Endothelial cell of umbilical vein (primary cell): ENCODE data around the gene COQ9. TPM values are rescaled to one million over a fixed set of nuclear protein-coding genes. Genes with fewer than 3 reads are reported as not detected.

Source experiments
- BruUV-seq: library from RNA; stranded (reverse); fragments of 400-500 nt; replicated peaks from 2 replicates; lab custom pipeline; 2021; lab: Mats Ljungman, UMichigan
- CTCF ChIA-PET: fragments of 300-600, 350-600 bp; sonication (Branson Sonifier 250); formaldehyde crosslinking; loops from one replicate; lab custom pipeline; 2021; ENCODE audit warnings: antibody characterized with exemption, inconsistent platforms; lab: Charles Lee
- POLR2A ChIA-PET: fragments of 300-600, 350-600 bp; sonication (Branson Sonifier 250); formaldehyde crosslinking; loops from one replicate; lab custom pipeline; 2021; ENCODE audit warnings: antibody characterized with exemption, inconsistent platforms; lab: Charles Lee
- DNase-seq: peaks from one replicate; pipeline ENCODE4 v3.0.0-alpha.2; 2011; ENCODE audit warnings: low read depth, low spot score
- FAIRE-seq: peaks from 2 replicates; lab custom pipeline; 2011; peaks lifted over from hg19 to GRCh38; lab: Jason Lieb, UNC
- H2AFZ ChIP-seq: 2 replicates; pipeline ENCODE4 v1.6.0; 2012; ENCODE audit warnings: low read depth, low read length, control low read depth, inconsistent platforms
- H3K27ac ChIP-seq: 2 replicates; pipeline ENCODE4 v1.5.1; 2011; ENCODE audit warnings: low read depth, mild to moderate bottlenecking, control low read depth, low read length, moderate library complexity; ENCODE audit not compliant: insufficient read depth
- H3K27me3 ChIP-seq, 2 experiments: 2 replicates each; pipeline versions ENCODE4 v1.6.0 to v1.6.1; 2011; ENCODE audit warnings: low read length in 2 of 2, mixed read lengths in 1 of 2; ENCODE audit not compliant: control insufficient read depth in 2 of 2, insufficient read depth in 2 of 2
- H3K36me3 ChIP-seq, 2 experiments: 2 replicates in 1 of 2; 3 replicates in 1 of 2; pipeline ENCODE4 v1.5.1; 2011; ENCODE audit warnings: low read length in 2 of 2, mild to moderate bottlenecking in 1 of 2, moderate library complexity in 1 of 2; ENCODE audit not compliant: control insufficient read depth in 2 of 2, insufficient read depth in 2 of 2; ENCODE audit errors: extremely low read depth in 1 of 2
- H3K4me1 ChIP-seq: 3 replicates; pipeline ENCODE4 v1.5.1; 2011; ENCODE audit warnings: mild to moderate bottlenecking, low read length; ENCODE audit not compliant: control insufficient read depth, insufficient read depth; ENCODE audit errors: extremely low read depth
- H3K4me2 ChIP-seq: 2 replicates; pipeline ENCODE4 v1.6.1; 2011; ENCODE audit warnings: low read length, control low read depth, mixed read lengths; ENCODE audit not compliant: insufficient read depth
- H3K4me3 ChIP-seq, 3 experiments: fragments of 200-600 bp in 1 of 3; sonication (generic), shearing (Covaris generic) in 1 of 3; replicated peaks in 1 of 3; 2 replicates each; pipeline ENCODE4 v1.5.1; 2011 to 2016; ENCODE audit warnings: control low read depth in 3 of 3, low read length in 3 of 3, mild to moderate bottlenecking in 2 of 3, inconsistent platforms in 1 of 3, low read depth in 1 of 3, moderate library complexity in 1 of 3; ENCODE audit not compliant: insufficient read depth in 1 of 3
- H3K79me2 ChIP-seq: 2 replicates; pipeline ENCODE4 v1.6.0; 2012; ENCODE audit warnings: low read length, inconsistent platforms; ENCODE audit not compliant: control insufficient read depth, insufficient read depth
- H3K9ac ChIP-seq: replicated peaks from 2 replicates; pipeline ENCODE3; 2011; ENCODE audit warnings: low read length, control low read depth; ENCODE audit not compliant: insufficient read depth; ENCODE audit errors: extremely low read depth
- H3K9me1 ChIP-seq: replicated peaks from 3 replicates; pipeline ENCODE4 v1.6.0; 2011; ENCODE audit warnings: mild to moderate bottlenecking, low read length; ENCODE audit not compliant: control insufficient read depth, insufficient read depth; ENCODE audit errors: extremely low read depth
- H3K9me3 ChIP-seq: replicated peaks from 2 replicates; pipeline ENCODE4 v1.5.1; 2012; ENCODE audit warnings: low read length, inconsistent platforms; ENCODE audit not compliant: control insufficient read depth, insufficient read depth
- H4K20me1 ChIP-seq: replicated peaks from 2 replicates; pipeline ENCODE3; 2011; ENCODE audit warnings: mild to moderate bottlenecking, low read length; ENCODE audit not compliant: control insufficient read depth, insufficient read depth; ENCODE audit errors: extremely low read depth
- CTCF ChIP-seq, 2 donors: IDR thresholded peaks; 1 replicate in 1 of 2; 2 replicates in 1 of 2; pipeline ENCODE4 v1.5.1; 2011; ENCODE audit warnings: low read length in 2 of 2, mild to moderate bottlenecking in 2 of 2, moderate library complexity in 2 of 2, control low read depth in 1 of 2, inconsistent platforms in 1 of 2, low read depth in 1 of 2; ENCODE audit not compliant: insufficient read depth in 1 of 2; ENCODE audit errors: extremely low read depth in 1 of 2
- EZH2 ChIP-seq: IDR thresholded peaks from 2 replicates; pipeline ENCODE4 v1.6.1; 2012; ENCODE audit warnings: borderline replicate concordance, low read depth, mild to moderate bottlenecking, moderate library complexity, low read length, inconsistent platforms; ENCODE audit not compliant: severe bottlenecking
- FOS ChIP-seq: IDR thresholded peaks from 2 replicates; pipeline ENCODE4 v1.6.1; 2011; ENCODE audit warnings: mild to moderate bottlenecking, low read length, moderate library complexity, borderline replicate concordance; ENCODE audit not compliant: insufficient read depth
- GATA2 ChIP-seq: IDR thresholded peaks from 2 replicates; pipeline ENCODE4 v1.7.0; 2011; ENCODE audit warnings: low read depth, mild to moderate bottlenecking, moderate library complexity, mixed read lengths, low read length; ENCODE audit not compliant: insufficient read length, insufficient read depth
- JUN ChIP-seq: IDR thresholded peaks from 2 replicates; pipeline ENCODE4 v1.6.1; 2011; ENCODE audit warnings: borderline replicate concordance, low read depth; ENCODE audit not compliant: insufficient read length, insufficient read depth
- MAX ChIP-seq: IDR thresholded peaks from 2 replicates; pipeline ENCODE4 v1.6.1; 2011; ENCODE audit not compliant: insufficient read depth, insufficient read length
- MYC ChIP-seq: IDR thresholded peaks from one replicate; pipeline ENCODE4 v1.6.1; 2011; ENCODE audit warnings: mild to moderate bottlenecking, low read depth, low read length
- POLR2A ChIP-seq: IDR thresholded peaks from 2 replicates; pipeline ENCODE4 v1.6.1; 2012; ENCODE audit warnings: low read depth, mild to moderate bottlenecking, control low read depth, low read length
- POLR2AphosphoS5 ChIP-seq: IDR thresholded peaks from 2 replicates; pipeline ENCODE4 v1.6.1; 2012; ENCODE audit warnings: low read depth, mild to moderate bottlenecking, control low read depth, low read length, moderate library complexity; ENCODE audit not compliant: insufficient read depth
- dilution Hi-C: fragments of 300-500 bp; cut with MboI; formaldehyde crosslinking; loops from one replicate; pipeline ENCODE4 v1.15.0; 2019; ENCODE audit warnings: low sequenced_read_pairs; ENCODE audit not compliant: extremely low pct_ligation_motif_present
- intact Hi-C: fragments of 100-400 bp; cut with micrococcal nuclease; formaldehyde crosslinking; loops from one replicate; pipeline ENCODE4 v1.10.0; 2022
- polyA plus RNA-seq, 4 experiments: library from polyadenylated mRNA; depleted of rRNA in 3 of 4; stranded (reverse) in 3 of 4; unstranded in 1 of 4; fragments of >200 nt; gene quantifications; 2 replicates each; pipeline versions ENCODE4 v1.2.1 to v1.2.3, GENCODE V29; 2011 to 2012; ENCODE audit warnings: missing spikeins in 1 of 4
- total RNA-seq: library from RNA; stranded (reverse); gene quantifications from 2 replicates; pipeline ENCODE4 v1.2.3, GENCODE V29; 2021

The COQ9 gene
- total and polyA plus RNA-seq, 2 donors (not counting 3 experiments of a cell fraction or from before 2014, with no cell fraction given): 42.5 to 78.3 TPM

GRCh38 chr16:57486858-57487834 is 39.9 kb downstream of the COQ9 start:
- dilution Hi-C loops: no loop called here
- no peak for TF ChIP-seq POLR2A
- no peak overlapping the region for H3K4me3 ChIP-seq
- CTCF ChIA-PET: interaction anchor here (1.6 to 5.3 kb wide), 2 partner anchors 33 to 54 kb away, joined by 3 to 27 read pairs; no protein-coding TSS in a partner anchor
- FAIRE-seq (no peak), DNase-seq (no peak)
- H3K9me1 ChIP-seq: no peaks in the 10 kb centered on the region
- no peaks in the 10 kb centered on the region for H3K79me2 ChIP-seq
- H3K4me2 ChIP-seq: no peak overlapping the region
- POLR2A ChIA-PET: no interaction called here
- intact Hi-C loops: loop anchor here (2.0 kb wide), 1 partner anchor 48 kb away; no protein-coding TSS in a partner anchor
- H2AFZ ChIP-seq: peak overlapping the region; percentile 99
- H3K9me3 ChIP-seq: no peaks in the 10 kb centered on the region
- no peak overlapping the region for H3K9ac ChIP-seq
- no TSS peak for BruUV-seq
- H3K27ac ChIP-seq: no peak overlapping the region
- H3K27me3 ChIP-seq: peaks cover 0 to 11% of the 10 kb centered on the region in 2 experiments
- H3K4me1 ChIP-seq: peaks cover 6% of the 10 kb centered on the region
- H4K20me1 ChIP-seq: no peaks in the 10 kb centered on the region
- no peaks in the 10 kb centered on the region for H3K36me3 ChIP-seq

GRCh38 chr16:57489229-57489628 is 42.0 kb downstream of the COQ9 start:
- no peak overlapping the region for H3K4me2 ChIP-seq
- H3K9ac ChIP-seq: no peak overlapping the region
- peaks cover 6% of the 10 kb centered on the region for H3K4me1 ChIP-seq
- H3K27ac ChIP-seq: no peak overlapping the region
- no TSS peak for BruUV-seq
- no peaks in the 10 kb centered on the region for H3K36me3 ChIP-seq
- dilution Hi-C loops (no loop called here), intact Hi-C loops (no loop called here)
- FAIRE-seq (no peak), DNase-seq (no peak)
- H3K9me3 ChIP-seq: no peaks in the 10 kb centered on the region
- ChIA-PET POLR2A (no interaction called here), CTCF (interaction anchor here (5.3 kb wide), 1 partner anchor 30 kb away, joined by 27 read pairs; no protein-coding TSS in a partner anchor)
- H4K20me1 ChIP-seq: no peaks in the 10 kb centered on the region
- H3K9me1 ChIP-seq: no peaks in the 10 kb centered on the region
- peaks cover 1 to 11% of the 10 kb centered on the region in 2 experiments for H3K27me3 ChIP-seq
- TF ChIP-seq JUN: no peak
- TF ChIP-seq POLR2AphosphoS5: no peak
- no peak for TF ChIP-seq EZH2
- TF ChIP-seq POLR2A: no peak
- no peak for TF ChIP-seq MAX
- no peak for TF ChIP-seq GATA2
- TF ChIP-seq MYC: no peak
- no peak for TF ChIP-seq FOS
- no peak for TF ChIP-seq CTCF (IDR thresholded peaks at IDR 0.05; ENCODE audit: extremely low read depth in 1 of 2, insufficient read depth in 1 of 2, low read depth in 1 of 2, low read length in 2 of 2)
- no peaks in the 10 kb centered on the region for H3K79me2 ChIP-seq
- no peak overlapping the region for H2AFZ ChIP-seq
- H3K4me3 ChIP-seq: no peak overlapping the region
